Peyer's patch (tissue), 4 donors: ENCODE measurements around the gene AGAP1.

Source experiments
- CTCF ChIP-seq, 6 experiments: fragments of 450-650 bp in 4 of 6; fragments of 200-600 bp in 2 of 6; sonication (generic) in 1 of 6; IDR thresholded peaks; one replicate each; pipeline ENCODE4 v1.5.1; 2017 to 2019; ENCODE audit warnings: antibody characterized with exemption in 6 of 6, mild to moderate bottlenecking in 3 of 6, moderate library complexity in 1 of 6
- POLR2A ChIP-seq, 2 donors: fragments of 450-650 bp; IDR thresholded peaks; one replicate each; pipeline ENCODE4 v1.5.1; 2017; ENCODE audit warnings: antibody characterized with exemption in 2 of 2, mild to moderate bottlenecking in 2 of 2, moderate library complexity in 2 of 2

- TF ChIP-seq CTCF (IDR thresholded peaks at IDR 0.05) (no peak), POLR2A (IDR thresholded peaks at IDR 0.05) (no peak)
Observed at GRCh38 chr2:235920216-235920865, 426.5 kb downstream of the AGAP1 start.
